Adipose tissue (tissue), 3 donors: Measurements from ENCODE around the gene RASSF6. TPM values are rescaled to one million over a fixed set of nuclear protein-coding genes. Genes with fewer than 3 reads are reported as not detected.
"Not testable (repeated sequence)": the region's sequence is repeated elsewhere in the genome, so short reads cannot be mapped to it uniquely, and the experiment has no call there.

Source experiments
- H3K27ac ChIP-seq: one replicate; pipeline ENCODE4 v1.5.1; 2013; ENCODE audit warnings: low read depth, low read length
- WGBS, 3 donors: extraction: QIAGEN DNeasy Blood & Tissue Kit; methylation state at CpG; one replicate each; pipeline ENCODE4 v1.1.7; 2013; 5-methylcytosine and 5-hydroxymethylcytosine counted together
- polyA plus RNA-seq, 3 donors: library from polyadenylated mRNA; stranded (reverse); fragments of 200-250 nt; gene quantifications; one replicate each; pipeline ENCODE4 v1.2.3, GENCODE V29; 2013
- donor health status: healthy with polysubstance abuse.
- donor health status: Bipolar disorder and iron deficiency.
- donor health status: healthy.

RASSF6 gene
- polyA plus RNA-seq, 3 donors: 0.11 to 3.8 (median 1.1) TPM

DNA sequence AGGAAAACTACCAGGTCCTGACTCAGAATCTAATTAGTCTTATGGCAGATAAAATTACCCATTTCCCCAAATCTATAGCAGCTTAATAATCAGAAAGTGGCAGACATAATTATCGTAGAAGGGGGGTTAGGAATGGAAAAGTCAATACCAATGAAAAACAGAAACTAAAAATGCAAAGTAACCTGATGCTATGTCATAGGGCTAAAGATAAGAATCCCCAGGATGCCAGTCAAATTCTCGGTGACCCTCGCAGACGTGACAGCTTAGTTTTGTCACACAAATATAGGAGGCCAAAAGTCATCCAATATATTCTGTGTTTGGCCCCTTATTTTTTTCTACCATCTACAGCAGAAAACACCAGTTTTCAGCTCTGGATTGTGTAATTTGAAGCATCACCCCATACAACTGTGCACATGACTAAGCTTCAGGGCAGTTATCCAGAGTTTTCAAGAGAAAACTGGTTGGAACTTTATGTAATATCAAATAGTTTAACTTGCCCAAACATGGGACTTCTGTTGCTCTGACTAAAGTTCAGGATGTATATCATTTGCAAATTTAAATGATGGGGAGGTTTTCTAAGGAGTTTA lies 30.9 kb downstream of the RASSF6 start:
- 27 to 88% (median 78%) methylated on average over 4 of the region's 4 CpGs for WGBS, 3 donors

DNA sequence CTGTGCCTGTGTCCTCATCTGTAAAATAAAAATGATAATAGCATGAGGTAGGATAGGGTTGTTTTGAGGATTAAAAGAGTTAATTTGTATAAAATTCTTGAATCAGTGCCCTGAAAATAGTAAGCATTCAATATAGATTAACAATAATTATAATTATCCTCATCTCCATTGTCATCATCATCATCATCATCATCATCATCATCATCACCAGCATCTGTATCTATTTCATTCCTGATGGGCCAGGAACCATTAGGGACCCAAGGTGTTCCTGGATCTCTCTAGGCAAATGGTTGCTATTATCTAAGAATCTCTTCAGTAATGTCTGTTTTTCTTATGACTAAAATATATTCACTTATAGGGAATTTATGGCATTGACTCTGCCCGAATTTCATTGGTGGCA lies 31.6 kb downstream of the RASSF6 start:
- H3K27ac ChIP-seq: no peak overlapping the region
- WGBS, 3 donors: 81 to 93% (median 89%) methylated on average over 1 of the region's 1 CpG

More for the DNA sequence above, 30.9 kb downstream of the RASSF6 start:
- H3K27ac ChIP-seq: no peak overlapping the region

DNA sequence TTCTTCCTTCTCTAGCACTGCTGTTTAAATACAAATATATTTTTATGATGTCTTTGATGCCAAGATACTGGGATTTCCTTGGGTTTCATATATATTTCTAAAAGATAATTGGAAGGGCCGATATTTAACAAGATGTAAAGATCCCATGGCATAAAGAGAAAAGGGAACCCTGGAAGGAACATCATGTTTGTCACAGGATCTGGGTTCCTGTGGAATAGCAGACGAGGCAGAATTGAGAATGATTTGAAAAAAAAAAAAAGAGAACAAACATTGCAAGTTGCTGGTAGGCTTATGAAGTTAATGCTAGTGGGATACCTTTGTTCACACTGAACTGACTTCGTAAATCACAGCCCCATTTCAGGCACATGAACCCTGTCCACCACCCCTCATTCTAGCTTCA lies 33.6 kb downstream of the RASSF6 start:
- WGBS, 3 donors: 75 to 98% (median 85%) methylated on average over 3 of the region's 3 CpGs
- no peak overlapping the region for H3K27ac ChIP-seq

DNA sequence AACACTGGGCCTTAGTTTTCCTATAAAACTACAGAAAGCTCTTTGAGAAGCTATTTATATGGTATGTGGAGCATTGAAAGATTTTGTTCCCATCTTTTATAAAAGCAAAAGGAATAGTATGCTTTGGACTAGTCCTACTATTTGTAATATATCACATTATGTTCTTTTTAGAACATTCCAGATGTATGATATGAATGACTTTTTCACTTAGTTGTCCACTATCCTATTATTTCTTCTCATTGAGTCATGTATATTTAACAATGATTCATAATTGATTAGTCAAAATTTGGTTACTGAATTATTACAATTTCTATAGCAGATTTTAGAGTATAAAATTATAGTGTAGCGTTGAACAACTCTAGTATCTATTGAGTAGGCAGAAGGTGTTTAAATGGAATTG lies 34.2 kb downstream of the RASSF6 start:
- WGBS, 3 donors: 97 to 98% (median 97%) methylated on average over 1 of the region's 1 CpG

DNA sequence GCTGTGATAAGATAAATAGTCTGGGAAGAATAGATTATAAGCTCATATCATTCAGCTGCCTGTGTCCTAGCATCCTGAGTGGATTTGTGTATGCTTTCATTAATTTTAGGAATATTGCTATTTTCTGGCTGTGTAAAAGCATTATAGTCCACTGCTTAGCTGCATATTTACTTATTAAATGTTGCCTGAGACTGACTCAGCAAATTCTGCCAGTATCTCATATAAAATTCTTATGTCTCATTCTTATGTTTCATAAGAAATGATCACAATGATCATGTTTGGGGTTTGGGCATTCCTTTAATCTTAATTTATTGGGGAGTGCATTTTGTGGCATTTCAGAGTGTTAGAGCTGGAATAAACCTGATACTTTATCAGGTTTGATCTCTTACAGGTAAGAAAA lies 34.9 kb downstream of the RASSF6 start:
- no peak overlapping the region for H3K27ac ChIP-seq

More for the DNA sequence above, 34.2 kb downstream of the RASSF6 start:
- H3K27ac ChIP-seq: no peak overlapping the region

DNA sequence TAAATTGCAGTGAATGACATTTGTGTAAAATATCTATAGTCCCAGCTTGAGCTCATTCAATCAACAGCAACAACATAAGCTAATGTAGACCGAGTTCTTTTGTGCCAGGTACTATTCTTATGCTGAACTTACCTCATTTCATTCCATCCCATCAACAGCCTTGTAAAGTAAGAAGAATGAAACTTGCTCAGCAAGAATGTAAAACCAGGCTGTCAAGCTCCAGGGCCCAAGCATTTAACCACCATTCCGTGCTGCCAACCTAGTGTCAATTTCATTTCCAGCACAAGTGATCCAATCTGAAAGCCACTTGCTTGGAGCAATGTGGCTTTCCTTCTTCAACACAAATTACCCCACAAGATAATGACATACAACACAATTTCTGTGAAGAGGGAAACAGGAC lies 36.6 kb downstream of the RASSF6 start:
- 74 to 78% (median 77%) methylated on average over 2 of the region's 2 CpGs for WGBS, 3 donors
- no peak overlapping the region for H3K27ac ChIP-seq

DNA sequence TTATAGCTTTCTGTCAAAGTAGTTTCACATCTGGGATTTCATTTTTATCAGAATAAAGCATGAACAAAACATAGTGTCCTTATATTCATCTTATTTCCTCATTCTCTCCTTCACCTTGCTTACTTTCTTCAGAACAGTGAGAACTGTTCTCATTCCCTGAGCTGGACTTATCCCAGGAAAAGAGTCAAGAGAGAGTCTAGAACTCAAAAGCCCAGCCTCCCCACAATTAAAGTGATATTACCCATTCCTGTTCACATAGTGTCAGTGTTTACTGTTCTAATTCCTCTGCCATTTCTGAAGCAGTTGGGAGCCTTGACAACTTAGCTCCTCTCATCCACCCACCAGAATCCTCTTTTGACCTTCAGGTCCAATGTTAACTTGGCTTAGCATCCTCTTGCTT lies 42.9 kb downstream of the RASSF6 start:
- no peak overlapping the region for H3K27ac ChIP-seq

DNA sequence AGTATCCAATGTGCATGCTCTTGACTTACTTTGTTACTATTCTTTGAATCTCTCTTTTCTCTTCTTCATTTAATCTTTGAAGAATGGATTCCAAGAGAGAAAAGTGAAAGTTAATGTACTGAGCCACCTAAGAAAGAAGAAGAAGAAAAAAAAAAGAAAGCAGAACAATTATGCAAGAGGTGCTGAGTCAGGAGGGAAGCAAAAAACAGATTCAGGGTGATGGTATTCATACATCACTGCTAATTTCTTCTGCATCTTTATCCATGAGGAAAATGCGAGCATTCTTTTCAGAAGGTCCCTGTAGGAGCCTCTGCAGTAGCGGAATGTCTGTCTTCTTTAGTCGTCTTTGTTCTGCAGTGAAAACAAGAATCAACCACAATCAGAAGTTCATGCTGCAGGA lies 43.9 kb downstream of the RASSF6 start:
- WGBS, 3 donors: 75 to 87% (median 78%) methylated on average over 3 of the region's 3 CpGs
- no peak overlapping the region for H3K27ac ChIP-seq

DNA sequence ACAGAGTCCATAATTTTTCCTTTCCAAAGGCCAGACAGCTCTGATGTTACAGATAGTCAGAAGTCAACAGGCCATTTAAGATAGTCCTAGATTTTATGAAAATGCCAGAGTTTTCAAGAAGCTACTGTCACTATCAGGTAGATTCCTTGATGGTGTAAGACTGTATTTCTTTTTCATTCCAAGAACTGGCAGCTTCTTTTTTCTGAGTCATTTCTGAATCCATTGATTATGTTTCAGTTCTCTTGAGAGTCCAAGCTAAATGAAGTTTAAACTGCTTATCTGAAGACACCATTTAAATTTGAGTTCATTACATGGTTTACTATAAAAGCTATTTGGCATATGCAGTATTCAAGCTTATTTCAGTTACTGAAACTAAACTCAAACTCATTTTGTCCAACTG lies 44.6 kb downstream of the RASSF6 start:
- no peak overlapping the region for H3K27ac ChIP-seq

DNA sequence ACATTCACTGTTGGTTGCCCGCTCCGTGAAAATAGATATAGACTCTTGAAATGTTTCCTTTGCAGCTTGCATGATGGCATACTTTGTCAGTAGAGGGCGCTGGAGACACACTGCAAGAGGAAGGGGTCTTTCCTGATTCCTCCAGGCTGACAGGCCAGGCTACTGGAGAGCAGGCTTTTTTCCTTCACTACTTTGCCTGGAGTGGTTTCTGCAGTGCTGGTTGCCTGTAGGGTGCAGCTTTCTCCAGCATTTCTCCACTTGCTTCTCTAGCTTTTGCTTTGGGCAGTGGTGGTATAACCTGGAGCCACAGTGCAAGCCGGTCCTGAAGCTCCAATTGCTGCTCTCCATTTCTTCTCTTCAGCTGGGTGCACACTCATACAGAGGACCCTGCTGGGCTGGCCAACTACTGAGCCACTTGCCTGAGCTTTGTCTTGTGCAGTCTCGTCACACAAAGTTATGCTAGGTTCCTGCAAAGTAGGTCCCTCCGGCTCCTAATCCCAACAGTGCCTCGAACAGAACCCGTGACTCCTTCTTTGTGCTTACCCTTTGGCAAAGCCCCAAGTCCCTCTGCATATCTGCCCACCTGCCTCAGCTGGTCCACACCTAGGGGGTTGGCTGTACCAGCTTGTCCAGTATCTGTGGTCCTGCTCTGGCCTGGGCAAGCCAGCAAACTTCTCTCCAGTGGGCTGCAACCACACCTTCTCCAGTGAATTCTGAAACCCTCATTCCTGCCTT lies 46.3 kb downstream of the RASSF6 start:
- WGBS, 3 donors: 36 to 71% (median 65%) methylated on average over 8 of the region's 8 CpGs

DNA sequence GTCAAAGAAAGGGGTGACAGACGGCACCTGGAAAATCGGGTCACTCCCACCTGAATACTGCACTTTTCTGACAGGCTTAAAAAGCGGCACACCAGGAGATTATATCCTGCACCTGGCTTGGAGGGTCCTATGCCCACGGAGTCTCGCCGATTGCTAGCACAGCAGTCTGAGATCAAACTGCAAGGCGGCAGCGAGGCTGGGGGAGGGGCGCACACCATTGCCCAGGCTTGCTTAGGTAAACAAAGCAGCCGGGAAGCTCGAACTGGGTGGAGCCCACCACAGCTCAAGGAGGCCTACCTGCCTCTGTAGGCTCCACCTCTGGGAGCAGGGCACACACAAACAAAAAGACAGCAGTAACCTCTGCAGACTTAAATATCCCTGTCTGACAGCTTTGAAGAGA lies 69.4 kb downstream of the RASSF6 start:
- 91 to 95% (median 93%) methylated on average over 9 to 11 of the region's 11 CpGs for WGBS, 3 donors
- not testable (repeated sequence) for H3K27ac ChIP-seq

More for the DNA sequence above, 46.3 kb downstream of the RASSF6 start:
- no peak overlapping the region for H3K27ac ChIP-seq

DNA sequence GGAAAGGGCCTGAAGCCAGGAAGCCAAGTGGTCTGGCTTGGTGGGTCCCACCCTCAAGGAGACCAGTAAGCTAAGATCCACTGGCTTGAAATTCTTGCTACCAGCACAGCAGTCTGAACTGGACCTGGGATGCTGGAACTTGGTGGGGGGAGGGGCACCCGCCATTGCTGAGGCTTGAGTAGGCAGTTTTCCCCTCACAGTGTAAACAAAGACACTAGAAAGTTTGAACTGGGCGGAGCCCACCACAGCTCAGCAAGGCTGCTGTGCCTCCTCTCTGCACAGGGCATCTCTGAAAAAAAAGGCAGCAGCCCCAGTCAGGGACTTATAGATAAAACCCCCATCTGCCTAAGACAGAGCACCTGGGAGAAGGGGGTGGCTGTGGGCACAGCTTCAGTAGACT lies 75.6 kb downstream of the RASSF6 start:
- no peak overlapping the region for H3K27ac ChIP-seq
- 82 to 97% (median 88%) methylated on average over 2 of the region's 2 CpGs for WGBS, 3 donors

DNA sequence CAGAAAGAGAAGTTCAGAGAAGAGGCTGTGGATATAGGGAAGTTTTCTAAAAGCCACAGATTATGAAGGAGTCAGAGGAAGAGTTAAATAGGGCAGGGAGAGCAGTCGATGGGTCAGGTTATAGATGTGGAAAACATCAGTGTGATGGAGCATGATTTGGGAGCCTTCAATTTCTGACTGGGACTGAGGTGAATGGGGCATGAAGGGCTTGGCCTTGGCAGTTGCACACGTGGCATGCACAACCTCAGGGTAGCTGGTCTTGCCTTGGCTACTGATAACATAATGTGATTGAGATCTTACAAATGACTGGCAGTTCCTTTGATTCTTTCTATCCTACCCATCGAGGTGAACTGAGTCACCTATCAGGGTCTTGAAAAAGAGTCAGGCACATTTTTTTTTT lies 79.0 kb downstream of the RASSF6 start:
- H3K27ac ChIP-seq: no peak overlapping the region
- WGBS, 3 donors: 63 to 70% (median 67%) methylated on average over 3 of the region's 3 CpGs

DNA sequence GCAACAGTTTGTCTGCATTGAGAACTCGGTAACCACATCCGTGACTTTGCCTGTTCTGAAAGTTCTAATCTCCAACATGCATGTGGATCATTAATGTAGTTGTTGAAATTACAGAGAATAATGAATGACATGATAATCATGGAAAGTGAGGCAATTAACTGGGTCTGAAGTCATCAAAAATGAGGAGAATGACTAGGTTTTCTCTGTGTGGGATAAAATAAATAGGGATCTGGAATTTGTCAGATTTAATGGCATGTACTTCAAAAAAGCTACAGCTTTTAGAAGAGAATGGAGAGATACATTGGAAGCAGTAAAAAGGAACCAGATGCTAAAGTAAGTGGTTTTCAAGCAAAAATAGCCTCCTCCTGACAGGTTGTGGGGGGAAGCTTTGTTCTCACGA lies 79.4 kb downstream of the RASSF6 start:
- H3K27ac ChIP-seq: no peak overlapping the region
- 77 to 91% (median 80%) methylated on average over 3 of the region's 3 CpGs for WGBS, 3 donors

DNA sequence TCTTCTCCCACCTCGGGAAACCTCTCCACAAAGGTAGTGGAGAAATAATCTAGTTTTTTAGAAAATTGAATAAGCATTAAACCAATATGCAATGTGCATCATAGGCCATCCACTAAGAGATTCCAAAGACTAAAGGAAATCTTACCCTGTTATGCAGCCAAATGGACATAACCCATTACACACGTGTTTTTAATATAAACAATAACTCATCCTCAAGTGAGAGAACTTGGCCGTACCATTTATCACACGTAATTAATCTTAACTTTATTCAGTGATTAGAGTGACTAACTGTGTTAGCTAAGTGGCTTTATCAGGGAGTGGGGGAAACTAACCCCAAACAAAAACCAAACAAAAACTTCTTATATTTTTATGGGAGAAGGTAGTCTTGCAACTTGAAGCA lies 80.8 kb downstream of the RASSF6 start:
- WGBS, 3 donors: 49 to 57% (median 50%) methylated on average over 4 of the region's 4 CpGs
- no peak overlapping the region for H3K27ac ChIP-seq

DNA sequence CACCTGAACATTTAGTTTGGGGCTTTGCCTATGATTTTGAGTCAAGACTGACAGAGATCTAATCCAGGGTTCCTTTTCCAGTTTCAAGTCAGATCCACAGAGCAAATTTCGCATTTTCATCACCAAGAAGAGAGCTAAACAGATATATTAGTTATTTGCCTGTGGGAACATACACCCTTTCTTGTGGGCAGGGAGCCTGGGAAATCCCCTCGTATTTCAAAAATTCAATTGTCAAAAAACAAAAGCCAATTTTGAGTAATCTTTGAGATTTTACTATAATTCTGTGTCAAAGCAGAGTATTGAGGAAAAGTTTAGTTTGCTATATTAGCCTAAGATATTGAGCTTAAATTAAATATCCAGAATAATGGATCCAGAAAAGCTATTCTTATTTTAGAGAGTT lies 82.1 kb downstream of the RASSF6 start:
- 80 to 89% (median 83%) methylated on average over 2 of the region's 2 CpGs for WGBS, 3 donors
- no peak overlapping the region for H3K27ac ChIP-seq

DNA sequence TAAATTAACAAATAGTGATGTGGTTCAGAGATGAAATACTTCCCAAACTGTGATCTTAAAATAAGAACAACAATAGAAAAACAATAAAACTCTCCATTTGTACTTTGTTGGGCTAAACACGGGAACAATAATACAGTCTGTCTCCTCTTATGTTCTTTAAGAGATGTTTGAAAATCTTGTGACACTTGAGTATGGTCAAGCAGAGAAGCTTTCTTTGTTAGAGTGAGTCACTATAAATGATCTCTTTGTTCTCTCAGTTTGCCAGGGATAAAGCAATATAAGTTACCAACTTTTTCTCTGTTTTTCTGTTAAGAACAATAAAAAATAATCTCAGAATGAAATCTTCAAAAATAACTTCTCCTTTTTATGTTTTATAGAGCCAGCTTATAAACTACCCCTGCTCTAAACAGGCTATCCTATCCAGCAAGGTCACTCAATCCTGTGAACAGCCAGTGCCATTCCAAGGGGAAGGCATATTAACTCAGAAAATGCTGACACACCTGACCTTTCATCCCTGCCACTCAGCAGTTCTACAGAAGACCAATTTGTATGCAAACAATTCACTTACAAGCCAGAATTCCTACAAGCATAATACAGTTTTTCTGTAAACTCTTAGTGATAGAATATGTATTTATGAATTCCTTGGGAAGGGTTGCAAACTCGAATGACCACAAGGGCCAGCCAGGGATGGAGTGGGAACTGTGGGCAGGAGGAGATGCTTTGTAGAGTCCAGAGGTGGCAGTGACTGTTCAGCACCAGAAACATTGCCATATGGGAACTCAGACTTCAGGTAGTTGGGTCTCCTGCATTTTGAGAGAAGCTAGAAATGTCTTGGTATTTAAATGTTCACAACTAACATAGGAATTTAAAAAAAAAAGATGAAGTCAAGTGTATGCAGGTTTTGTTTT lies 86.5 kb downstream of the RASSF6 start:
- WGBS, 3 donors: 70 to 89% (median 88%) methylated on average over 2 of the region's 2 CpGs
- no peak overlapping the region for H3K27ac ChIP-seq

DNA sequence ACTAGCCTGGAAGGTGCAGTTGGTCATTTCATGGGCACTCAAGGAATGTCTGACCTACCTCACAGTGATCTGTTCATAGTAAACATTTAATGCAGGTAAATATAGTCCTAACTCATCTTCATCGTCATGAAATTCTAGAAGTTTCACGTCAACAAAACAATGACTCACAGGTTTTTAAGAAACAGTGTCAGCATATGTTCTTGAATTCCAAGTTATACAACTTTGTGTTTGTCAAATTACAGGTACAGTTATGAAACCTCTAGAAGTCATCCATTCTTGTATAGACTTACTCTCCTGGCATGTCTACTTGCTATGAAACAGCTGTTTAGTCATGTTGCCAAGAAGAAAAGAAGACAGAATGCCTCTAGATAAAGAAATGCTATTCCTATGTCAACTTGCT lies 92.1 kb downstream of the RASSF6 start:
- H3K27ac ChIP-seq: no peak overlapping the region
- 86 to 93% (median 87%) methylated on average over 2 of the region's 2 CpGs for WGBS, 3 donors

DNA sequence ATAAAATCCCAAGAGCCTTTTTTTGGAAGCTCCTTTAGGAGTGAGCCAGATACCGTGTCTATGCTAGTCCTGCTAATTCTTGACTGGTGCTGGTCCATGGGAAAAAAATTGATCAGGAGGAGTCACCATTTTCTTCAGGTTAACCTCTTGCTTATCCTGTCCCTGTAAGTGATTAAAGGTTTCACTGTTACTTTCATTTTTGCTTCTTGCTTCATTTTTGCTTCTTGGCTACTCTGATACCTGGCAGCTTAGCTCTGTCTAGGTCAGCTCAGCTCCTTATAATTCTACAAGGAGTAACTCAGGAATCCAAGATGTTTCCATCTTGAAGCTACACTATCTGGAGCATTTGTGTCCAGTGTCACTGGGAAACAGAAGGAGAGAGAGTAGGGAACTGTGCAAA lies 93.0 kb downstream of the RASSF6 start:
- H3K27ac ChIP-seq: no peak overlapping the region
- WGBS, 3 donors: 72 to 84% (median 81%) methylated on average over 1 of the region's 1 CpG
